CD4-positive, alpha-beta T cell treated with Interleukin-12 subunit alpha and Interleukin-12 subunit beta, for 1 hour (primary cell): ENCODE results near the gene HOXA5.

Experiments used
- DNase-seq: peaks from one replicate; pipeline ENCODE4 v3.0.0-alpha.2; 2020

Gene HOXA5

DNA sequence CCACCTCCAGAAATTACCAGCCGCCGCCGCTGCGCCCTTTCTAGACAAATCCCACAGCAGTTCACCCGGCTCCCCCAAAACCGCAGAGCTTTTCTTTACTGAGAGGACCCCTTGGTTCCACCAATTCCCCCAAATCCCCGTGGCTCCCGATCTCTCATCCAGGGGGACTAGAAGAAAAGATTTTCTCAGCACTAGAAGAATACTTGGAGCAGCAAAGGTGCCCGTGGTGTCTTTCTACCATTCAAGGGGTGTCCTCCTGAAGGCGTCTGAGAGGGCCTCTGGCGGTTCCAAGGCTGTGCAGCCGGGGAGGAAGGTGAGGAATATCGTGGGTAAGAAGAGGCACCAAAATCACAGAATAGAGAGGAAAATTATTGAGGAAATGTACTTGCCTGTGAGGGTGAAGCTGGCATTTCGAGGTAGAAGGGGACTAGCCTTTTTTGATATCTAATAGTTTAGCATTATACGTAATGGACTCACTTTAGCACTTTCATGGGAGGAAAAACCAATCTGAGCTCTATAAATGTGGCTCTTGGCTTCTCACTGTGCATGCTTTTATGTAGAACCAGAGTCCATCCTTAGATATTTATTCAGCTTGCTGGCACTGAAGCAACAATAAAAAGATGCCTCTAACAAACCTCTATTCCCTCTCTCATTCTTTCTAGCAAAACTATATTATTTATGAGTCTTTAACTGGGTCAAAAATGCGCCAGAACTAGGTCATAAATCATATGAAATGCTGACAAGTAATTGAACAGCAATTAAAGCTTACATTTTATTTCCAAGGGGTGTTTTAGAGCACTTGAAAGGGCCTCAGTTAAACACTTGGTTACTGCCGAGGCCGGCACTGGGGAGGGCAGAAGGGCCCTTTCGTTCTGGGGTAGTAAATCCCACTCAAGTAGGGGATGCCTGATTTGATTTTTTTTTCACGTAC is 27.2 kb downstream of the HOXA5 start:
- DNase-seq = no peak

DNA sequence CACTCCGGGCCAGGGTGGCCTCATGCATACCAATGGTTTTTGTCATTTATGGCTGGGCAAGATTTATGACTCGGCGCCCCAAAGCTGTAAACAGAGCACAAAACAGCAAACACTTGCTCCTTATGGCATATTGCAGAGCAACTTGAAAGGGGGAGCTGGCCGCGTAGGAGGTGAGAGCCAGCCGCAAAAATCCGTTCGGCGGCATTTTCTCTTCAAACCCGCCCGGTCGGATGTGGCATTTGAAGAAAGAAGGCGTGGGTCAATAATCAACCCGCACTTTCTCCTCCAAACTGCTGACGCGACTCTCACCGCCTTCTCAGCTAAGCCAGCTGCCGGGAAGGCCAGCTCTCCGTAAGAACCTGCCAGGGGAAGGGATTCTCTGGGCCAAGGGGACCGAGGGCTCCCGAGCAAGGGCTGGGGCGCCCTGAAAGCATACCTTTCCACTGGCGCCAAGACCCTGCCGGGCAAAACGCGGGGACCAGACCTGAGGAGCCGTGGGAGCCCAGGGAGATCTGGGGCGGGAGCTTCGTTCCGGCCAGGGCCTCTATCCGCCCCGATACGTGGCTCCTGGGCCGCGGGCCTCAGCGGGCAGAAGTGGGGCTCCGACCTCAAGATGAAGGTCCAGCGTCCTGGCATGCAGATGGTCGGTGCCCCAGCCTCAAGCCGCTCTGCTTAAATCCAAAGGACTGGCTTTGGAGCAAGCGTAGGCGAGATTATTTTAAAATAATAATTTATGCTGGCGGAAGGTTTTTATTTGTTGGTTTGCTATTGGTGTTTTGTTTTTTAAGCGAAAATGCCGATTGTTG is 28.1 kb downstream of the HOXA5 start:
- no peak for DNase-seq

DNA sequence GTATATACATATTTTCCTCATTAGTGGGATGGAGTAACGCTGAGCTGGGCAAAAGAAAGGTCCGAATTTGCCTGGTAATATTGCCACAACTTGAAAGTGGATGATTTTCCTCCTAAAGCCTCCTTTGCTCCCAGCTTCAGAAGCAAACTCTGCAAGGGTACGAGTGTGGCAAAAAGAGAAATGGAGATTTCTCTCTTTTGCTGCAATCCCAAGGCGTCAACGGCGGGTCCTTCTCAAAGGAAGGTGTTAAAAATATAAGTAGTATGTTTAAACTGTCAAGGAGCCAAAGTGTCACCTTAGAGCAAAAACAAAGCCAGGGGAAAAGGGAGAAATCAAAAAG is 28.6 kb downstream of the HOXA5 start:
- no peak for DNase-seq

DNA sequence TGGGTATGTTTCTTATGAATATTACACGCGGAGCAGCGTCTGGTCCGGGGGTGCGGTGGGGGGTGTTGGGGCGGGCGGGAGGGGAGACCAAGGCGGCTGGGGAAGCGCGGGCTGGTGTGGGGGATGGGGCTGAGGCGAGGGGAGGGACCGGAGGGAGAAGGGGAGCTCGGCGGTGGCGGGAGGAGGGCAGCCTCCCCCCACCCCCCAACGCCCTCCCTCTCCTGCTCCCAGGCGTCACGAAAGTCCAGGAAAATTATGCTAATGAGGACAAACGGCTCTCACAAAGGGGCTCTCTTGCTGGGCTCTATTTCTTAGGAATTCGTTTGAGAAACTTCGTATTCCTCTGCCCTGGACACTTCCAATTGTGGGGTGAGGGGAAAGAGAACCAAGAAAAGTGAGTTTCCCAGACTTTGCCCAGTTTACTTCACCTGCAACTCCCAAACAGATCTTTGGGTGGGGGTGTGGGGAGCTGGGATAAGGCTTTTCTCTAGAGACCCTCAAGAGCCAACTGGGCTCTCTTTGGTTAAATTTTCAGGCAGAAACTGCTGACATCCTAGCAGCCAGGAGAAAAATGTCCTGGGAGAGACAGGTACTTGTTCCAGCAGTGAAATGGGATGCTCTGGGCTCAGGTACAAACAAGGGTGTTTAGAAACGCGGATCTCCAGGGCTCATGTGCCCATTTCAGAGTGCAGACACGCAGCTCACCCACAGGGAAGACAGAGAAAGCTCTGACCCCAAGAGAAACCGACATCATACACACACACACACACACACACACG is 29.3 kb downstream of the HOXA5 start:
- no peak for DNase-seq

DNA sequence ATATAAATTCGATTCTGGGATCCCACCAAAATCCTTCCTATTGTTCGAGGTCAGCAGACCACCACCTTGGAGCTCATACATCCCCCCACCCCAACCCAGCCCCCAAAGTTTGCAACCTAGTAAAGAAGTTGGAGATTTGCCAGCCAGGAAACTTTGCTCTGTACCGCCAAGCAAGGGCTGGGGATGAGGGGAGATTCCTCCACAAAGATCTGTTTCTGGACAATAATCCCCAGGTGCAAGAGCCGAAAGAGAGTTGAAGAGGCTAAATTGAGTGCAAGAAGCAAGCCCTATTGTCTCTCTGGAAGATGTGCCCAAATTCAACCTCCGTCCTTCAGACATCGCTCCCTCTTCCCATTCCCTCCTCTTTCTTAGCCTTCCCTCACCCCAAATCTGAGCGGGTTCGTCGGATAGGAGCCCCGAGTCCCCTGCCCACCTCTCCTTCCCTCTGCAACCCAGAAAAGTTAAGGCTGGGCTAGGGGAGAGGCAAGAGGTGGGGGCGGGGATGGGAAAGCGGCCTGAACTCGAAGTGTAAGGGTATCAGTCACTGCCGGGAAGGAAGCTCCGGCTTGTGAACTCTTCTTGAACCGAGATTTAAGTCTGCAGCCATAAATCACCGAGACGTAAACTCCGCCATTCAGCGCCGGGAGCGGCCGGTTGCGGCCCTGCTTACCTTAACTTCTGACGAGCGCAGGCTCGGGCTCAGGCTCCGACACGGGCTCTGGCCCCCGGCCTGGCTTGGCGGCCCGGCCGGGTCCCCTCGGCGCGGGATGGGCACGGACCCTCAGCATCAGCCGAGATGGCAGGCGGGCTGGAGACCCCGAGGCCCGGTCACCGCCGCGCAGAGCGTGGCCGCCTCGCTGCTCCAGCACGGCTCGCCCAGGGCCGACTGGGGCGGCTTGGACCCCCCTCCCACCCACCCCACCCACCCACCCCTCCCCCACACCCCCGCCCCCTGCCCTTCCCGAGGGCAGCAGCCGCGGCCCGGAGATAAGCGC is 30.2 kb downstream of the HOXA5 start:
- DNase-seq = no peak

DNA sequence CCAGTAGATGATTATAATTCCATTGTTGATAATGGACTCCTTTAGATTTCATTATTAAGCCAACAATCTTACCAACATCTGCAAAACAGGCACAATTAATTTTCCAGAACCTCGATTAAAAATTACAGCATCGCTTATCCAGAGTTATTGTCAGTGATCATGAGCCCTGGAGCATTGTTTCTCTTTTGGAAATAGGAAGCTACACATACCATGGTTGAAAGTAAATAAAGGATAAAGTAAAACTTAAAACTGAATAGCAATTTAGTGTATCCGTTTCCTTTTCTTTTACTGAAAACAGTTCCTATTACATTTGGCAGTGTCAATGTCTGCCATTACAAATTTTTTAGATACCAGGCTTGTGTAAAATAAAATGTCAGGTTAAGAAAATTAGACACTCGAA is 31.1 kb downstream of the HOXA5 start:
- DNase-seq = no peak

DNA sequence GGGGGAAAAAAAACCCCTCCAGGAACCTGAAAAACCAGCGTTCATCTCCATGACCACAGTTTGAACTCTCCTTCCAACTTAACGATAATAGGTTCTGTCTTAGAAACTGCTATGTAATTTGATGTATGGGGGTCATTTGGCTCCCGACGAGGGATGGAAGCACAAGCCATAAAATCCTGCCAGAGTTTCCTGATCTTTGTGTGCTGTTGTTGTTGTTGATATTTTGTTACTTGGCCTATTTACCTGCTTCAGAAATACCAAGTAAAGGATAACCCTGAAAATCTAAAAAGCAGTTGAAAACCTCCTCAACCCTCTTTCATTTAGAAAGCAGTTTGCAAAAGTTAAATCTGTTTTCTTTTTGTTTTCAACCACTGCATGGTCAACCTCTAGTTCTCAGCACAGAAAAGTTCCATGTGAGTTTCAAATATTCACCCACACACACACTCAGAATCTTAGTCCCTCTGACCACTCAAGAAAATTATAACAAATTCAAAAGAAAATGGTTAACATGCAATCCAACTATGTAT is 31.7 kb downstream of the HOXA5 start:
- DNase-seq = no peak

DNA sequence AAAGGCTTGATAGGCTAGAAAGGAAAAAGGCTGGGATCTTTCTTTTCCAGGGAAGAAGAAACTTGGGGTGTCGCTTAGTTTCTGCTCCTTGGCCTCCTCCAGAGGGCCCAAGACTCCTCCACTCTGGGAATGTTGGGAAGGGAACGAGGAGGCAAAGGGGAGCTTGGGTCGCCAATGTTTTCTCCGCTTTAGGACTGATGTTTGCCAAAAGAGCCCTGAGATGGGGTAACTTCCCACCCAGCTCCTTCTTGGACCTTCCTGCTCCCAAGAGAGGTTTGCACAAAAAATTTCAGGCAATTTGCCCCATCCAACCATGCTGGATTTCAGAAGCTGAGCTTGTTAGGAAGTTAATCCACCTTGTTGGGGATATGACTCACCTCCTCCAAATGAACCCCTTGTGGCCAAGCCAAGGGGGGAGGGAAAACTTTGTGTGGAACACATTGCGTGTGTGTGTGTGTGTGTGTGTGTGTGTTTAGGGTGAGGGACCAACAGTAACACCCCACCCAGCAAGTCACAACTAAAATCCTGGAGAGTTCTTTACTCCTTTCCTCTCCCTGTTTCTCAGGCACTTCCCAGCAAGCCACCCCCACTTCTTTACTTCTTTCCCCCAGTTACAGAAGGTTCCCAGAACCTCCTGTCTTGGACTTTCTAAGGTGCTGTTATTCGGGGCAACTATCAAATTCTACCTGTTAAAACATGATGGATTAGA is 32.3 kb downstream of the HOXA5 start:
- DNase-seq = no peak

DNA sequence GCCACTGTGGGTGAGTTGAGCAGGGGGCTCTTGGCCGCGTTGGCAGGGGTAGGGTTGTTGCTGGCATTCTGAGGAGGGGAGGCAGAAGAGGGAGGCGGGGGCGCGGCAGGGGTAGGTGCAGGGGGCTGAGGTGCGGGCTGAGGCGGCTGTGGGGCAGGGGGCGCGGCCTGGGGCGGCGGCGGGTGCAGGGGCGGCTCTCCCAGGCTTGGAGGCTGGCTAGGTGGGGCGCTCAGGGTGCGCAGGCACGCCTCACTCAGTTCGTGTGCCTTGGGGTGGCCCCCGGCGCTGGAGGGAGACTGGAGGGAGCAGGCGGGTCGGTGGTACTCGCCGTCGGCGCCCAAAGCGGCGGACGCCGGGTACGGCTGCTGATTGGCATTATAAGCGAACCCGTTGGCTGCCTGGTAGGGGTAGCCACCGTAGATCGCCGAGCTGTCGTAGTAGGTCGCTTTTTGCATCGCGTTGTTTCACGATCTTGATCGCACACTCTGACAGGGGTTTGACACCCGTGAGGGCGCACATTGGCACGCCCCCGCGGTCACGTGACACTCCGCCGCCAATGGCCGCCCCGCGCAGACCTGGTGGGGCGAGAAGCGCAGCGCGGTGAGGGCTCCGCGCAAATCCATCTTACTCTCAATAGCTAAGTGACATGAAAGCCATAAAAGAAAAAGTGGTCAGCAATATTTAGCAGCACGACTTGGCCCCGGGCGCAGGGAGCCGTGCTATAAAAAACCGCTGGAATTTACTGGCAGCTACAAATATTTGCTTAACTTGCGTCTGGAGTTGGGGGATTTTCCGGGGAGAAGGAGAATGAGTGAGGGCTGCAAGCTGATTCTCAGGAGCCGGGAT is 33.1 kb downstream of the HOXA5 start:
- DNase-seq = no peak

DNA sequence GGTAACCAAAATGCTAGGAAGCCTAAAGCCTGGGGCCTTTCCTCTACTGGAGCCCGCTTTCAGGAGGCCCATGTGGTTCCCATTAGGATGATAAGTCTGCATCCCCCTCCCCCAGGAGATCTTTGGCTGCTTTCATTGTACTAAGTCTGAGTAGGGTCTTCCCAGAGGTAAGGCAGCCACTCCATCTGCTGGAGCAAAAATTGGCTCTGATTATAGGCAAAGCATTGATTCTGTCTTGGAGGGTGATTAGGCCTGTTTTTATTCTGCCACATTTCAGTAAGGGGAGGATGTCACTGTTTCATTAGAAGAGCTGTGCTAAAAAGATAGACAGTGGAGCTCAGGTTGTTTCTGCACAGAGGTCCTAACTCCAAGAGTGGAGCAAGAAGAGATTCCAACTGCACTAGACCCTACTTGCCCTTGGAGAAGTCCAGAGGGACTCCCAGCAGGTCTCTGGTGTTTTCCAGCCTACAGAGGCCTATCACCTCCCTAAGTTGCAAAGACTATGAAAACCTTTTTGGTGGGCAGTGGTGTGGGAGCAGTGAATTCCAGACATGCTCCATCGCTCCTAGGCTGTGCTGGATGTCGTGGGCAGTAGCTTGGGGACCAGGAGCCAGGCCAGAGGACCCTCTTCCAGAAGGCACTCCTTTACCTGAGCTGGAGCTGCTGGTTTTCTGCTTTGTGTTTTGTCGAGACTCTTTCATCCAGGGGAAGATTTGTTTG is 33.9 kb downstream of the HOXA5 start:
- no peak for DNase-seq

DNA sequence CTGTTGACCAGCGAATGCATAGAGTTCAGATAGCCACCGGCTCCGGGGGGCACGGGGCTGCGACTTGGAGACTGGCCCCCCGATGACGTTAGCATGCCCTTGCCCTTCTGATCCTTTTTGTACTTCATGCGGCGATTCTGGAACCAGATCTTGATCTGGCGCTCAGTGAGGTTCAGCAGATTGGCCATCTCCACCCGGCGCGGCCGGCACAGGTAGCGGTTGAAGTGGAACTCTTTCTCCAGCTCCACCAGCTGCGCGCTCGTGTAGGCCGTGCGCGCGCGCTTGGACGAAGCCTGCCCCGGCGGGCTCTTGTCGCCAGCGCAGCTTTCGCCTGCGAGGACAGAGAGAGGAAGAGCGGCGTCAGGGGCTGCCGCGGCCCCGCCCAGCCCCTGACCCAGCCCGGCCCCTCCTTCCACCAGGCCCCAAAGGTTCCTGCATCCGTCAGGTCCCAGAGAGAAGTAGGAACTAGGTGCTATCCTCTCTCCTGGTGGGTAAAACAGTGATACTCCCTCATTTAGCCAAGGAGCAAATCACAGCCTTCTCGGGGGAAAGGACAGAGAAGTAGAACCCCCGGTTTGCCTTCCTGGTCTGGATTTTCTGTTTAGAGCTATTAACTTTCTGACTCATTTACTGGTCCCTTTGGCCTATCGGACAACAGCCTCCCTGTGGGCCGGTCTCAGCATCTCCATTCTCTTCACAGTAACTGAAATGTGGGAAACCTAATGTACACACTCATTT is 34.9 kb downstream of the HOXA5 start:
- no peak for DNase-seq

DNA sequence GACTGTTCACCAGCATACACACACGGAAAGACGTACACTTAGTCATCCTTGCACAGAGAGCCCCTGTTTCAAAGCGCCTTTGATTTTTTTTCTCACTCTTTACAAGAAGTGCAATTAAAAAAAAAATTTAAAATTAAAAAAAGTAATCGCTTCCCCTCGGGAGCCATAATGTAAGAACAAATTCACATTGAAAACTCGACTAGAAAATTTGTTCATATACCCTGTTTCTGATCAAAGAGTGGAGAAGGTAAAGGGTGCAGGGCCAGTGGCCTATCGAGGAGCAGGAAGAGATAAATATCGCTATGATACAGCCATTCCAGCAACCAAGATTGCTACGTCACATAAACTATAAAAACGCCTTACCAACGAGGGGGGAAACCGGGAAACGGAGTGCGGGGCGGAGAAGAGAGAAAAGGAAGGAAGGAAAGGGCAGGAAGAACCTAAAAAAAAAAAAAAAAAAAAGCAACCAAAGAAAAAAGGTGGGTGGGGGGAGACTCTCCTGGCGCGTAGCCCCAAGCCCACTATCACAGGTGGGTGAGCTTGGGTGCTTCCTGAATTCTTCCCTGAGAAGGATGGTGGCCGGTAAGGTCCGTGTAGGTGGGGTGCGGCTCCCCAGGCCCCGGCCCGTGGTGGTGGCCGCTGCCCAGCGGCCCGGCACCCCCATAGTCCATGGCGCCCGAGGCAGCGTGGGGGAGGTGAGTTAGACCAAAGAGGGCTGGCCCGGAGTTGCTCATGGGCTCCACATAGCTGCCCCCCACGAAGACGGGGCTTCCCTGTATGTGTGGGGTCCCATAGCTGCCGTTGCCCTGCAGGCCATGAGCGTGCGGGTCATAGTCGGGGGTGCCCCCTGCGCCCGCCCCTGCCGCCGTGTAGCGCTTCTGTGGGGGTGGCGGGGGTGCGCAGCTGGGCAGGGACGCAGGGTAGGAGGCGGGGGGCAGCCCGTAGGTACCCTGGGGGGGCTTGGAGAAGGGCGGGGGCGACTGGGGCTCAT is 35.8 kb downstream of the HOXA5 start:
- no peak for DNase-seq

DNA sequence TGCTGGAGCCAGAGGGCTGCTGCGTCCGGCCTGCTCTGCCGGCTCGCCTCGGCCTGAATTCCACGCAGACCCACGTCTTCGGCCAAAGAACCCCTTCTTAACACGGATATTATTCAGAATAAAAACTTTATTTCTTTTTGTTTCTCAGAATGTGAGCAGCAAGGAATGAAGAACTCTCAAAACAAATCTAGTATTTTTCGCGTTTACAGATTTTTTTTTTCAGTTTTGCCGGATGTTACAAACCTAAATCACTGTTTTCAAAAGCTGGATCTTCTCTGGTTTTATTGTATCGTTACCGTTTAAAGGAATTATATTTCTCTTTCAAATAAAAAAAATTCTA is 36.6 kb downstream of the HOXA5 start:
- DNase-seq = no peak

DNA sequence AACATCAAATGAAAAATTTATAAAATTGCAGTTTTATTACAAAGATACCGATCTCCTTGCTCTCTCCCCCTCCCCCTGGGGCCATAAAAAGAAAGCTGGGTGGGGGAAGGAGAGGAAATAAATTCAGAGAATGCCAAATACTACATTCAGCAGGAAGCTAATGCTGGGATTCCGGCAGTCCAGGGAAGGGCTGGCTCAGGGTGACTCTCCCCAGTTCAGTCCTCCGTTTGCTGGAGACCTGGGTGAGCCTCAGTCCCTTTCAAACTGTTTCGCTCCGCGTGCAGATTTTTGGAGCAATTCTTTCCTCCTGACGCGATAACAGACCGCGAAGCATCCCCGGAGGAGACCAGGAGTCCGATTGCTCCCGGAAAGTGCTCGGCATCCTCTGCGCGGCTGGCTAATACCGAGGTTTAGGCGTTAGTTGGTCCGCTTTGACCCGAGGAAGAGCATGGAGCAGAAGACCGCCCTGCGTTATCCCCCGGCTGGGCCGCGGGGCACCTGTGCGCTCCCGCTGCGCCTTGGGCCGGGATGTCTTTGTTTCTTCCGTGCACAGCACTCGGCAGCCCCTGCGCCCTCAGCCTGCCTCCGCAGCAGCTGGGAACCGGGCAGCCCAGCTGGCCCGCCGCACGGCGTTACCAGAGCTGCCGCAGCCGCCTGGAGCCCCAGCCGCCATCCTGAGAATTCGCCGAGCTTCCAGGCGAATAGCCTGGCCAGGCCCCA is 37.1 kb downstream of the HOXA5 start:
- DNase-seq = no peak

DNA sequence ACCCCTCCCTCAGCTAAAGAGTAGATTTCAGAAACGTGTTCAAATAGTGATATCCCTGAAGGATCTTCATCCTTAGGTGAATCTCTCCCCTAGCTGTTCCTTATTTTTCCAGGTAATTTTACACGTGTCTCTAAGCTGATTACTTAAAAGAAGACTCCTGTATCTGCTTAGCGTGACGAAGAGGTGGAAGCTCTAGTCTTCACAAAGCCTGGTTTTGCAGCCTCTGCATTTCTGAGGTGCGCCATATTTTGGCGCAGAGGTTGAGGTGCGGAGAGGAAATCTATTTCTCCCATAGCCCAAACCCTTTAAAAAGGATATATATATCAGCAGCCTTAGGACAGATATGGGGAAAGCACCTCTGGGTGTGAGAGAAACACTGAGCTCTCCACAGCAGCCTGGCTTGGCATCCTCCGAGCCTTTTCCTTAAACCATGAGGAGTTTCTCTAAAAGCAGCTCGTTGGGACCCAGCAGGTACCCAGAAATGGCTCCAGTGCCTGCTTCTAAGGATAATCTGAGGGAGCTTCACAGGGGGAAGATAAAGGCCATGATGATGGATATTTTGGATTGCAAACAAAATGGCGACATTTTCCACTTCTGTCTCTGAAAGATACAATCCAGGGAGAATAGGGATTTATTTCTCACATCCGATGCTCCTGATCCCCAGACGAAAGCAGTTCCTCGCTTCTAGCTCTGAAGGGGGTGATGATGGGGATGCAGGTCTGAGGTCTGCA is 38.0 kb downstream of the HOXA5 start:
- no peak for DNase-seq
